H9 (cell line): ENCODE results near the gene OR5K1. TPM values are rescaled to one million over a fixed set of nuclear protein-coding genes. Genes with fewer than 3 reads are reported as not detected.

Experiments used
- DNase-seq: peaks from one replicate; pipeline ENCODE4 v3.0.0-alpha.2; 2017
- H2AFZ ChIP-seq: one replicate; pipeline ENCODE4 v1.6.1; 2013; ENCODE audit warnings: mild to moderate bottlenecking, low read length, control low read depth, moderate library complexity
- H2AK5ac ChIP-seq: 2 replicates; pipeline ENCODE4 v1.6.1; 2013; ENCODE audit warnings: low read length, control low read depth, mixed read lengths; ENCODE audit not compliant: insufficient read length
- H2BK120ac ChIP-seq: one replicate; pipeline ENCODE4 v1.6.1; 2013; ENCODE audit warnings: low read depth, mild to moderate bottlenecking, low read length, control low read depth, inconsistent platforms; ENCODE audit not compliant: poor library complexity, severe bottlenecking
- H2BK12ac ChIP-seq: 2 replicates; pipeline ENCODE4 v1.6.1; 2013; ENCODE audit warnings: low read length, control low read depth, mixed read lengths, low read depth; ENCODE audit not compliant: insufficient read length
- H2BK15ac ChIP-seq: 2 replicates; pipeline ENCODE4 v1.6.1; 2013; ENCODE audit warnings: low read depth, low read length, control low read depth
- H2BK20ac ChIP-seq: one replicate; pipeline ENCODE4 v1.6.1; 2013; ENCODE audit warnings: low read depth, mild to moderate bottlenecking, low read length, control low read depth, inconsistent platforms; ENCODE audit not compliant: poor library complexity, severe bottlenecking
- H2BK5ac ChIP-seq: 2 replicates; pipeline ENCODE4 v1.6.1; 2013; ENCODE audit warnings: low read length, control low read depth, mixed read lengths; ENCODE audit not compliant: insufficient read length
- H3K14ac ChIP-seq: 2 replicates; pipeline ENCODE4 v1.6.1; 2013; ENCODE audit warnings: low read length, control low read depth; ENCODE audit not compliant: insufficient read depth
- H3K18ac ChIP-seq: 2 replicates; pipeline ENCODE4 v1.6.1; 2013; ENCODE audit warnings: low read depth, mild to moderate bottlenecking, mixed read lengths, low read length, control low read depth; ENCODE audit not compliant: insufficient read length
- H3K23ac ChIP-seq: 2 replicates; pipeline ENCODE4 v1.6.1; 2013; ENCODE audit warnings: low read length, control low read depth, mixed read lengths, low read depth; ENCODE audit not compliant: insufficient read length
- H3K23me2 ChIP-seq: 2 replicates; pipeline ENCODE4 v1.6.1; 2013; ENCODE audit warnings: low read depth, mild to moderate bottlenecking, mixed read lengths, low read length, control low read depth; ENCODE audit not compliant: insufficient read length, poor library complexity, severe bottlenecking
- H3K27ac ChIP-seq: 2 replicates; pipeline ENCODE4 v1.5.1; 2013; ENCODE audit warnings: low read length, control low read depth, mixed read lengths, low read depth; ENCODE audit not compliant: insufficient read length
- H3K27me3 ChIP-seq: 2 replicates; pipeline ENCODE4 v1.6.1; 2013; ENCODE audit warnings: low read length, control low read depth, inconsistent platforms; ENCODE audit not compliant: insufficient read depth
- H3K4ac ChIP-seq: 2 replicates; pipeline ENCODE4 v1.6.1; 2013; ENCODE audit warnings: low read depth, mild to moderate bottlenecking, control low read depth, inconsistent platforms, low read length, moderate library complexity
- H3K4me1 ChIP-seq: 2 replicates; pipeline ENCODE4 v1.6.1; 2013; ENCODE audit warnings: low read length, control low read depth, inconsistent platforms; ENCODE audit not compliant: insufficient read depth
- H3K4me2 ChIP-seq: 2 replicates; pipeline ENCODE4 v1.6.1; 2013; ENCODE audit warnings: low read length, control low read depth, mixed read lengths; ENCODE audit not compliant: insufficient read length, insufficient read depth
- H3K56ac ChIP-seq: 2 replicates; pipeline ENCODE4 v1.6.1; 2013; ENCODE audit warnings: low read depth, mild to moderate bottlenecking, mixed read lengths, low read length, control low read depth; ENCODE audit not compliant: insufficient read length
- H3K79me1 ChIP-seq: 2 replicates; pipeline ENCODE4 v1.6.1; 2013; ENCODE audit warnings: low read depth, mild to moderate bottlenecking, moderate library complexity, low read length, control low read depth, inconsistent platforms; ENCODE audit not compliant: insufficient read depth, poor library complexity, severe bottlenecking
- H3K79me2 ChIP-seq: 2 replicates; pipeline ENCODE4 v1.6.1; 2013; ENCODE audit warnings: low read length, control low read depth, inconsistent platforms; ENCODE audit not compliant: insufficient read depth
- H3K9ac ChIP-seq: 2 replicates; pipeline ENCODE4 v1.6.1; 2013; ENCODE audit warnings: low read length, control low read depth, mixed read lengths; ENCODE audit not compliant: insufficient read length; ENCODE audit errors: extremely low read depth
- H3K9me3 ChIP-seq: one replicate; pipeline ENCODE4 v1.6.1; 2013; ENCODE audit warnings: low read depth, low read length, inconsistent platforms; ENCODE audit not compliant: control insufficient read depth
- H3T11ph ChIP-seq: one replicate; pipeline ENCODE4 v1.6.1; 2013; ENCODE audit warnings: mild to moderate bottlenecking, low read length, control low read depth, inconsistent platforms
- H4K20me1 ChIP-seq: one replicate; pipeline ENCODE4 v1.6.1; 2013; ENCODE audit not compliant: control insufficient read depth, insufficient read length, insufficient read depth
- H4K5ac ChIP-seq: 2 replicates; pipeline ENCODE4 v1.6.1; 2013; ENCODE audit warnings: low read depth, mild to moderate bottlenecking, mixed read lengths, low read length, control low read depth; ENCODE audit not compliant: insufficient read length
- H4K8ac ChIP-seq: replicated peaks from 2 replicates; pipeline ENCODE4 v1.6.1; 2013; ENCODE audit warnings: low read length, control low read depth, mixed read lengths, low read depth; ENCODE audit not compliant: insufficient read length
- H4K91ac ChIP-seq: 2 replicates; pipeline ENCODE4 v1.6.1; 2013; ENCODE audit warnings: low read depth, mild to moderate bottlenecking, moderate library complexity, mixed read lengths, low read length, control low read depth; ENCODE audit not compliant: insufficient read length
- H3K27ac Mint-ChIP-seq, 3 experiments: 2 replicates in 2 of 3; 3 replicates in 1 of 3; pipeline ENCODE4 v1.8.0; 2020 to 2021; ENCODE audit warnings: mixed read lengths in 3 of 3, mild to moderate bottlenecking in 1 of 3, moderate library complexity in 1 of 3
- H3K27me3 Mint-ChIP-seq: 2 replicates; pipeline ENCODE4 v1.8.0; 2021; ENCODE audit warnings: low read depth, mild to moderate bottlenecking, moderate library complexity, mixed read lengths
- H3K36me3 Mint-ChIP-seq, 3 experiments: 2 replicates in 2 of 3; 3 replicates in 1 of 3; pipeline ENCODE4 v1.8.0; 2020 to 2021; ENCODE audit warnings: low read depth in 3 of 3, mixed read lengths in 3 of 3; ENCODE audit not compliant: insufficient read depth in 1 of 3
- H3K4me1 Mint-ChIP-seq, 2 experiments: 2 replicates each; pipeline ENCODE4 v1.8.0; 2020; ENCODE audit warnings: mixed read lengths in 2 of 2
- H3K4me3 Mint-ChIP-seq, 2 experiments: 2 replicates in 1 of 2; 3 replicates in 1 of 2; pipeline ENCODE4 v1.8.0; 2020 to 2021; ENCODE audit warnings: mild to moderate bottlenecking in 2 of 2, mixed read lengths in 2 of 2, moderate library complexity in 1 of 2
- H3K9me3 Mint-ChIP-seq, 2 experiments: 2 replicates in 1 of 2; 3 replicates in 1 of 2; pipeline ENCODE4 v1.8.0; 2020; ENCODE audit warnings: mild to moderate bottlenecking in 2 of 2, mixed read lengths in 2 of 2, moderate library complexity in 1 of 2
- WGBS: extraction: QIAGEN DNeasy Blood & Tissue Kit; methylation state at CpG from one replicate; pipeline ENCODE4 v1.1.7; 2013; ENCODE audit warnings: missing lambda C conversion rate, low lambda C conversion rate, mixed read lengths; ENCODE audit not compliant: insufficient read length; ENCODE audit errors: extremely low coverage; 5-methylcytosine and 5-hydroxymethylcytosine counted together
- total RNA-seq: library from RNA; stranded (reverse); gene quantifications from 2 replicates; pipeline ENCODE4 v1.2.1, GENCODE V29; 2021
- TF ChIP-seq, protein P1 (sequence below): fragments of 200-600 bp; sonication (generic); conservative IDR thresholded peaks from 3 replicates; pipeline ENCODE4 v1.8.0; 2021; ENCODE audit warnings: antibody characterized with exemption, mild to moderate bottlenecking

Gene OR5K1
- total RNA-seq, 1 experiment from 2014 or later, result not detected

GRCh38 chr3:98501270-98501669 is 38.3 kb downstream of the OR5K1 start:
- Histone ChIP-seq H2AK5ac (no peak overlapping the region), H4K8ac (no peak overlapping the region), H3K23me2 (no peaks in the 10 kb centered on the region), H3K79me2 (no peaks in the 10 kb centered on the region), H3K4ac (no peak overlapping the region), H4K5ac (no peak overlapping the region), H3K9ac (no peak overlapping the region), H3T11ph (no peak overlapping the region), H3K56ac (no peak overlapping the region), H4K91ac (no peak overlapping the region), H4K20me1 (no peaks in the 10 kb centered on the region), H3K27me3 (no peaks in the 10 kb centered on the region), H3K4me2 (no peak overlapping the region), H2BK20ac (no peak overlapping the region), H2BK5ac (no peak overlapping the region), H2AFZ (no peak overlapping the region), H3K79me1 (no peaks in the 10 kb centered on the region), H2BK12ac (no peak overlapping the region), H3K4me1 (no peaks in the 10 kb centered on the region), H3K23ac (no peak overlapping the region), H3K27ac (no peak overlapping the region), H2BK120ac (no peak overlapping the region), H3K9me3 (no peaks in the 10 kb centered on the region), H3K18ac (no peak overlapping the region), H3K14ac (no peak overlapping the region), H2BK15ac (no peak overlapping the region)
- Mint-ChIP-seq H3K27me3 (peaks cover 2% of the 10 kb centered on the region; the same call in 1 of the 2 replicates), H3K4me1 (no peaks in the 10 kb centered on the region), H3K9me3 (peaks cover 0 to 4% of the 10 kb centered on the region in 2 experiments; a peak in 1 of 5 replicates), H3K36me3 (no peaks in the 10 kb centered on the region), H3K27ac (no peak overlapping the region), H3K4me3 (no peak overlapping the region)
- DNase-seq, result no peak
- TF ChIP-seq, protein P1, sequence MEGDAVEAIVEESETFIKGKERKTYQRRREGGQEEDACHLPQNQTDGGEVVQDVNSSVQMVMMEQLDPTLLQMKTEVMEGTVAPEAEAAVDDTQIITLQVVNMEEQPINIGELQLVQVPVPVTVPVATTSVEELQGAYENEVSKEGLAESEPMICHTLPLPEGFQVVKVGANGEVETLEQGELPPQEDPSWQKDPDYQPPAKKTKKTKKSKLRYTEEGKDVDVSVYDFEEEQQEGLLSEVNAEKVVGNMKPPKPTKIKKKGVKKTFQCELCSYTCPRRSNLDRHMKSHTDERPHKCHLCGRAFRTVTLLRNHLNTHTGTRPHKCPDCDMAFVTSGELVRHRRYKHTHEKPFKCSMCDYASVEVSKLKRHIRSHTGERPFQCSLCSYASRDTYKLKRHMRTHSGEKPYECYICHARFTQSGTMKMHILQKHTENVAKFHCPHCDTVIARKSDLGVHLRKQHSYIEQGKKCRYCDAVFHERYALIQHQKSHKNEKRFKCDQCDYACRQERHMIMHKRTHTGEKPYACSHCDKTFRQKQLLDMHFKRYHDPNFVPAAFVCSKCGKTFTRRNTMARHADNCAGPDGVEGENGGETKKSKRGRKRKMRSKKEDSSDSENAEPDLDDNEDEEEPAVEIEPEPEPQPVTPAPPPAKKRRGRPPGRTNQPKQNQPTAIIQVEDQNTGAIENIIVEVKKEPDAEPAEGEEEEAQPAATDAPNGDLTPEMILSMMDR, result no peak
- WGBS, result no CpG with 5 or more reads among the region's 4 CpGs
